Measurements from ENCODE around the gene PLXNA4.

Gene PLXNA4

GRCh38 chr7:132417103-132417906, 159.0 kb downstream of the PLXNA4 start:
- no peak for DNase-seq (ENCODE audit: low spot score)

GRCh38 chr7:132416395-132416794, 159.9 kb downstream of the PLXNA4 start:
- no peak for DNase-seq (ENCODE audit: low spot score)

- no peak for DNase-seq (ENCODE audit: low spot score)
Measured at GRCh38 chr7:132415259-132415658, 161.0 kb downstream of the PLXNA4 start.

- DNase-seq (ENCODE audit: low spot score): no peak
Measured at GRCh38 chr7:132414857-132415256, 161.4 kb downstream of the PLXNA4 start.

- no peak for DNase-seq (ENCODE audit: low spot score)
Measured at GRCh38 chr7:132412435-132412834, 163.8 kb downstream of the PLXNA4 start.

- DNase-seq (ENCODE audit: low spot score): no peak
Measured at GRCh38 chr7:132410861-132411541, 165.3 kb downstream of the PLXNA4 start.

GRCh38 chr7:132410385-132410784, 165.9 kb downstream of the PLXNA4 start:
- no peak for DNase-seq (ENCODE audit: low spot score)

GRCh38 chr7:132407764-132408163, 168.5 kb downstream of the PLXNA4 start:
- DNase-seq (ENCODE audit: low spot score): no peak

- no peak for DNase-seq (ENCODE audit: low spot score)
Measured at GRCh38 chr7:132406039-132406438, 170.2 kb downstream of the PLXNA4 start.

- no peak for DNase-seq (ENCODE audit: low spot score)
Measured at GRCh38 chr7:132404261-132404660, 172.0 kb downstream of the PLXNA4 start.

GRCh38 chr7:132403465-132404110, 172.7 kb downstream of the PLXNA4 start:
- DNase-seq (ENCODE audit: low spot score): no peak

GRCh38 chr7:132402751-132403245, 173.5 kb downstream of the PLXNA4 start:
- DNase-seq (ENCODE audit: low spot score): no peak

GRCh38 chr7:132402096-132402495, 174.2 kb downstream of the PLXNA4 start:
- DNase-seq (ENCODE audit: low spot score): no peak

- no peak for DNase-seq (ENCODE audit: low spot score)
Measured at GRCh38 chr7:132400561-132401142, 175.6 kb downstream of the PLXNA4 start.

GRCh38 chr7:132399367-132399766, 176.9 kb downstream of the PLXNA4 start:
- DNase-seq (ENCODE audit: low spot score): no peak

- DNase-seq (ENCODE audit: low spot score): no peak
Measured at GRCh38 chr7:132398253-132398925, 177.9 kb downstream of the PLXNA4 start.

GRCh38 chr7:132397070-132397469, 179.2 kb downstream of the PLXNA4 start:
- DNase-seq (ENCODE audit: low spot score): no peak

GRCh38 chr7:132395361-132395760, 180.9 kb downstream of the PLXNA4 start:
- no peak for DNase-seq (ENCODE audit: low spot score)

GRCh38 chr7:132394283-132395198, 181.7 kb downstream of the PLXNA4 start:
- DNase-seq (ENCODE audit: low spot score): peak; percentile 9

- no peak for DNase-seq (ENCODE audit: low spot score)
Measured at GRCh38 chr7:132393789-132394261, 182.4 kb downstream of the PLXNA4 start.

GRCh38 chr7:132392713-132393112, 183.6 kb downstream of the PLXNA4 start:
- no peak for DNase-seq (ENCODE audit: low spot score)

Measured in activated CD4-positive, alpha-beta T cell treated with anti-CD3 and anti-CD28 coated beads, Interleukin-2, Interleukin-4, amounts not matched to agents 100 ng/mL and 50 ng/mL, durations not matched to agents 16 hours and 8 hours (primary cell).